Right lobe of liver (tissue), 6 donors: ENCODE measurements around the gene USP44. TPM values are rescaled to one million over a fixed set of nuclear protein-coding genes. Genes with fewer than 3 reads are reported as not detected.

Experiments
- ATAC-seq, 4 donors: fragments of 200-7000 bp; cut with Tn5 transposase; one replicate each; pipeline ENCODE4 v1.9.1; 2020; ENCODE audit warnings: mild to moderate bottlenecking in 4 of 4, moderate library complexity in 4 of 4
- DNase-seq, 3 donors: peaks; one replicate each; pipeline ENCODE4 v3.0.0-alpha.2; 2020
- H3K27ac ChIP-seq, 3 donors: fragments of 200-600 bp; one replicate each; pipeline ENCODE4 v1.8.0; 2022
- H3K27me3 ChIP-seq, 2 donors: fragments of 200-600 bp; one replicate each; pipeline ENCODE4 v1.8.0; 2022
- H3K36me3 ChIP-seq, 4 donors: fragments of 200-600 bp; sonication (generic) in 1 of 4; one replicate each; pipeline versions ENCODE4 v1.5.1 to v1.8.0; 2017 to 2022; ENCODE audit warnings: control low read depth in 1 of 4
- H3K4me1 ChIP-seq, 4 donors: fragments of 200-600 bp; sonication (generic) in 1 of 4; one replicate each; pipeline versions ENCODE4 v1.5.1 to v1.8.0; 2017 to 2022; ENCODE audit warnings: control low read depth in 1 of 4
- H3K4me3 ChIP-seq, 3 donors: fragments of 200-600 bp; one replicate each; pipeline ENCODE4 v1.8.0; 2022
- H3K9me3 ChIP-seq, 4 donors: fragments of 200-600 bp; sonication (generic) in 1 of 4; one replicate each; pipeline versions ENCODE4 v1.5.1 to v1.8.0; 2017 to 2022; ENCODE audit warnings: control low read depth in 1 of 4
- CTCF ChIP-seq, 4 donors: fragments of 200-600 bp in 3 of 4; fragments of 450-650 bp in 1 of 4; IDR thresholded peaks; one replicate each; pipeline versions ENCODE4 v1.5.1 to v1.8.0; 2016 to 2022; ENCODE audit warnings: antibody characterized with exemption in 4 of 4, mild to moderate bottlenecking in 2 of 4
- POLR2A ChIP-seq: fragments of 450-650 bp; IDR thresholded peaks from one replicate; pipeline ENCODE4 v1.6.1; 2017; ENCODE audit warnings: antibody characterized with exemption, mild to moderate bottlenecking
- WGBS: methylation state at CpG from one replicate; pipeline ENCODE4 v1.1.6; 2018; ENCODE audit warnings: low coverage, low lambda C conversion rate; ENCODE audit not compliant: insufficient coverage; ENCODE audit errors: missing lambda C conversion rate; 5-methylcytosine and 5-hydroxymethylcytosine counted together
- intact Hi-C, 2 donors: fragments of 100-400 bp; cut with DNase I; formaldehyde crosslinking; loops; one replicate each; pipeline versions ENCODE4 v1.11.2 to v1.14.1; 2022
- total RNA-seq, 6 experiments: library from RNA; depleted of rRNA in 2 of 6; stranded (reverse); fragments of >200 nt in 2 of 6; fragmentation: NEBNext Ultra II Directional in 3 of 6; extraction: Animal tissue kit (Norgen Biotek cat#: 25700) in 3 of 6; gene quantifications; one replicate each; pipeline versions ENCODE4 v1.1.0 to v1.2.4, GENCODE V29; 2016 to 2023
- donor health status: DM: no; HTN: yes; CAD: no.
- donor health status: DM: no; HTN: no; CAD: no.
- donor health status: DM: no; HTN: no; CAD: no.
- donor health status: DM: no; HTN: yes; CAD: no.
- donor health status: DM: no; HTN: yes; CAD: no.

The USP44 gene
- total RNA-seq, 6 experiments from 2014 or later, result 0.22 to 0.31 (median 0.23) TPM; not detected in 2

- Histone ChIP-seq H3K36me3 (no peaks in the 10 kb centered on the region), H3K27me3 (peaks cover 0 to 16% of the 10 kb centered on the region in 2 donors), H3K9me3 (no peaks in the 10 kb centered on the region), H3K4me1 (peaks cover 0 to 10% (median 2%) of the 10 kb centered on the region in 4 donors), H3K4me3 (no peak overlapping the region), H3K27ac (no peak overlapping the region)
- DNase-seq (no peak), ATAC-seq (no peak)
- intact Hi-C loops, result no loop called here
- no peak for TF ChIP-seq POLR2A
- 60% methylated on average over 3 of the region's 3 CpGs for WGBS
Measured at GRCh38 chr12:95544756-95545155, 6.5 kb downstream of the USP44 start.

GRCh38 chr12:95543305-95543704 is 8.0 kb downstream of the USP44 start:
- H3K4me1 ChIP-seq, result peaks cover 0 to 9% (median 2%) of the 10 kb centered on the region in 4 donors
- no peaks in the 10 kb centered on the region for H3K36me3 ChIP-seq
- ATAC-seq (no peak), DNase-seq (no peak)
- H3K4me3 ChIP-seq, result no peak overlapping the region
- no peaks in the 10 kb centered on the region for H3K9me3 ChIP-seq
- intact Hi-C loops, result no loop called here
- H3K27ac ChIP-seq, result no peak overlapping the region
- no peak for TF ChIP-seq CTCF (IDR thresholded peaks at IDR 0.05)
- no peak for TF ChIP-seq POLR2A
- peaks cover 0 to 6% of the 10 kb centered on the region in 2 donors for H3K27me3 ChIP-seq
- WGBS, result 80% methylated on average over 7 of the region's 7 CpGs

- H3K36me3 ChIP-seq, result no peaks in the 10 kb centered on the region
- no peak for DNase-seq
- TF ChIP-seq POLR2A (no peak), CTCF (IDR thresholded peaks at IDR 0.05) (no peak)
- no peak overlapping the region for H3K27ac ChIP-seq
- no peak for ATAC-seq
- no peaks in the 10 kb centered on the region for H3K4me1 ChIP-seq
- H3K4me3 ChIP-seq, result no peak overlapping the region
- H3K27me3 ChIP-seq, result no peaks in the 10 kb centered on the region
- intact Hi-C loops, result no loop called here
- no peaks in the 10 kb centered on the region for H3K9me3 ChIP-seq
- 72% methylated on average over 7 of the region's 7 CpGs for WGBS
Measured at GRCh38 chr12:95541436-95541835, 9.8 kb downstream of the USP44 start.

GRCh38 chr12:95538656-95539055 is 12.6 kb downstream of the USP44 start:
- DNase-seq, result no peak
- Histone ChIP-seq H3K9me3 (no peaks in the 10 kb centered on the region), H3K27me3 (no peaks in the 10 kb centered on the region), H3K4me3 (no peak overlapping the region), H3K27ac (no peak overlapping the region), H3K36me3 (no peaks in the 10 kb centered on the region), H3K4me1 (no peaks in the 10 kb centered on the region)
- no peak for ATAC-seq
- TF ChIP-seq CTCF (IDR thresholded peaks at IDR 0.05), result no peak
- no peak for TF ChIP-seq POLR2A
- WGBS, result 70% methylated on average over 5 of the region's 5 CpGs
- intact Hi-C loops, result loop anchor here (10.0 kb wide), 1 partner anchor 424 kb away; no protein-coding TSS in a partner anchor

- TF ChIP-seq CTCF (IDR thresholded peaks at IDR 0.05), result no peak
- TF ChIP-seq POLR2A, result no peak
- DNase-seq, result no peak
- intact Hi-C loops, result loop anchor here (10.0 kb wide), 1 partner anchor 423 kb away; no protein-coding TSS in a partner anchor
- Histone ChIP-seq H3K27ac (no peak overlapping the region), H3K36me3 (no peaks in the 10 kb centered on the region), H3K27me3 (no peaks in the 10 kb centered on the region), H3K9me3 (no peaks in the 10 kb centered on the region), H3K4me3 (no peak overlapping the region), H3K4me1 (no peaks in the 10 kb centered on the region)
- WGBS, result 62% methylated on average over 4 of the region's 4 CpGs
- no peak for ATAC-seq
Measured at GRCh38 chr12:95538006-95538405, 13.3 kb downstream of the USP44 start.
